HepG2 (cell line): Measurements from ENCODE around the gene NBPF14. TPM values are rescaled to one million over a fixed set of nuclear protein-coding genes. Genes with fewer than 3 reads are reported as not detected.
"Not testable (repeated sequence)": the region's sequence is repeated elsewhere in the genome, so short reads cannot be mapped to it uniquely, and the experiment has no call there.

ENCODE experiments used
- ATAC-seq: fragments of 200-7000 bp; cut with Tn5 transposase; 3 replicates; pipeline ENCODE4 v1.9.1; 2020; ENCODE audit warnings: mild to moderate bottlenecking, moderate library complexity
- BruUV-seq: library from RNA; stranded (reverse); fragments of 400-500 nt; replicated peaks from 2 replicates; lab custom pipeline; 2021; lab: Mats Ljungman, UMichigan
- CTCF ChIA-PET: fragments of 300-600 bp; formaldehyde crosslinking; extraction: SDS; loops from one replicate; lab custom pipeline; 2021; ENCODE audit warnings: low total read pairs, inconsistent platforms, low intra/inter-chr PET ratio; lab: Yijun Ruan, JAX
- POLR2A ChIA-PET: fragments of 350-600 bp; sonication (Branson Sonifier 250); formaldehyde crosslinking; loops from one replicate; lab custom pipeline; 2020; ENCODE audit warnings: antibody characterized with exemption, inconsistent platforms; lab: Yijun Ruan, JAX
- DNase-seq: peaks from one replicate; pipeline ENCODE4 v3.0.0-alpha.2; 2015; ENCODE audit warnings: low spot score
- FAIRE-seq: peaks from 3 replicates; lab custom pipeline; 2011; peaks lifted over from hg19 to GRCh38; lab: Jason Lieb, UNC
- H2AFZ ChIP-seq: one replicate; pipeline ENCODE4 v1.6.1; 2011; ENCODE audit warnings: low read length, inconsistent platforms
- H3K27ac ChIP-seq: fragments of 300-600 bp; 3 replicates; pipeline ENCODE4 v1.8.0; 2011; ENCODE audit warnings: mixed run types, mild to moderate bottlenecking, mixed read lengths, low read length, inconsistent platforms; ENCODE audit not compliant: insufficient read depth; ENCODE audit errors: extremely low read length
- H3K27me3 ChIP-seq, 2 experiments: fragments of 200-600 bp in 1 of 2; 2 replicates in 1 of 2; 3 replicates in 1 of 2; pipeline versions ENCODE4 v1.6.0 to v1.8.0; 2011; ENCODE audit warnings: low read length in 2 of 2, mild to moderate bottlenecking in 2 of 2, moderate library complexity in 2 of 2, inconsistent platforms in 1 of 2; ENCODE audit not compliant: insufficient read depth in 2 of 2, control insufficient read depth in 1 of 2
- H3K36me3 ChIP-seq, 2 experiments: fragments of 200-600 bp in 1 of 2; replicated peaks in 1 of 2; 2 replicates in 1 of 2; 3 replicates in 1 of 2; pipeline versions ENCODE4 v1.5.1 to v1.8.0; 2011; ENCODE audit warnings: low read length in 2 of 2, inconsistent platforms in 1 of 2; ENCODE audit not compliant: insufficient read depth in 2 of 2, control insufficient read depth in 1 of 2
- H3K4me1 ChIP-seq: 2 replicates; pipeline ENCODE4 v1.5.1; 2012; ENCODE audit warnings: low read length, inconsistent platforms; ENCODE audit not compliant: insufficient read depth
- H3K4me2 ChIP-seq: 2 replicates; pipeline ENCODE4 v1.6.0; 2011; ENCODE audit warnings: low read depth, low read length, inconsistent platforms
- H3K4me3 ChIP-seq, 3 experiments: fragments of 200-600 bp in 1 of 3; sonication (generic), shearing (Covaris generic) in 1 of 3; replicated peaks in 1 of 3; 2 replicates each; pipeline ENCODE4 v1.5.1; 2011 to 2016; ENCODE audit warnings: low read length in 3 of 3, inconsistent platforms in 2 of 3, low read depth in 2 of 3, mild to moderate bottlenecking in 2 of 3, control low read depth in 1 of 3, mixed read lengths in 1 of 3; ENCODE audit not compliant: insufficient read depth in 1 of 3
- H3K79me2 ChIP-seq: one replicate; pipeline ENCODE4 v1.6.1; 2011; ENCODE audit warnings: low read length, inconsistent platforms; ENCODE audit not compliant: insufficient read depth
- H3K9ac ChIP-seq: 2 replicates; pipeline ENCODE4 v1.6.0; 2011; ENCODE audit warnings: mild to moderate bottlenecking, low read depth, low read length, inconsistent platforms; ENCODE audit not compliant: insufficient read depth
- H3K9me3 ChIP-seq: 2 replicates; pipeline ENCODE4 v1.5.1; 2012; ENCODE audit warnings: mild to moderate bottlenecking, low read length
- H4K20me1 ChIP-seq: 2 replicates; pipeline ENCODE4 v1.6.0; 2011; ENCODE audit warnings: inconsistent platforms, mild to moderate bottlenecking, low read length, moderate library complexity; ENCODE audit not compliant: insufficient read depth
- ARNT2 ChIP-seq: sonication (generic); formaldehyde crosslinking; IDR thresholded peaks from 2 replicates; pipeline ENCODE4 v1.8.0; 2022; ENCODE audit warnings: mild to moderate bottlenecking, low read depth, missing genetic modification reagents, moderate library complexity
- FOXA3 ChIP-seq: IDR thresholded peaks from 2 replicates; pipeline ENCODE4 v1.6.1; 2016; ENCODE audit warnings: missing genetic modification reagents, missing compliant biosample characterization
- HOXA3 ChIP-seq: sonication (generic); formaldehyde crosslinking; IDR thresholded peaks from 2 replicates; pipeline ENCODE4 v1.5.0; 2020; ENCODE audit warnings: missing genetic modification reagents
- MAFF ChIP-seq: IDR thresholded peaks from 2 replicates; pipeline ENCODE4 v1.6.1; 2011; ENCODE audit warnings: low read depth, low read length, improper control_type of control experiment
- MED13 ChIP-seq: sonication (generic); formaldehyde crosslinking; IDR thresholded peaks from 2 replicates; pipeline ENCODE4 v1.5.0; 2020; ENCODE audit warnings: missing genetic modification reagents
- POLR2A ChIP-seq, 2 experiments: IDR thresholded peaks; 2 replicates each; pipeline ENCODE4 v1.6.1; 2011; ENCODE audit warnings: low read depth in 2 of 2, low read length in 2 of 2, mild to moderate bottlenecking in 1 of 2, moderate library complexity in 1 of 2; ENCODE audit not compliant: insufficient read depth in 1 of 2
- POLR2G ChIP-seq: fragments of 200-400 bp; formaldehyde crosslinking; IDR thresholded peaks from 2 replicates; pipeline ENCODE4 v1.6.1; 2018; ENCODE audit warnings: mild to moderate bottlenecking, low read depth, low read length, moderate library complexity
- RARA ChIP-seq: IDR thresholded peaks from 2 replicates; pipeline ENCODE4 v1.6.1; 2016; ENCODE audit warnings: missing genetic modification reagents, missing compliant biosample characterization
- RBFOX2 ChIP-seq: fragments of 200-400 bp; formaldehyde crosslinking; IDR thresholded peaks from 2 replicates; pipeline ENCODE4 v1.6.1; 2017; ENCODE audit warnings: low read depth, mild to moderate bottlenecking, low read length
- SNAPC4 ChIP-seq: sonication (generic); formaldehyde crosslinking; IDR thresholded peaks from 2 replicates; pipeline ENCODE4 v1.4.0; 2020; ENCODE audit warnings: mild to moderate bottlenecking, missing genetic modification reagents
- SNAPC5 ChIP-seq: sonication (generic); formaldehyde crosslinking; IDR thresholded peaks from 2 replicates; pipeline ENCODE4 v1.8.1; 2023; ENCODE audit warnings: mild to moderate bottlenecking, missing genetic modification reagents, borderline replicate concordance
- UBTF ChIP-seq: sonication (generic); formaldehyde crosslinking; IDR thresholded peaks from 2 replicates; pipeline ENCODE4 v1.4.0; 2020; ENCODE audit warnings: mild to moderate bottlenecking, missing genetic modification reagents
- ZNF574 ChIP-seq: sonication (generic); formaldehyde crosslinking; IDR thresholded peaks from 2 replicates; pipeline ENCODE4 v1.4.0; 2020; ENCODE audit warnings: missing genetic modification reagents
- WGBS: methylation state at CpG from one replicate; pipeline ENCODE4 v1.1.6; 2017; ENCODE audit warnings: low lambda C conversion rate; 5-methylcytosine and 5-hydroxymethylcytosine counted together
- in situ Hi-C: cut with HindIII; loops from 2 replicates; pipeline ENCODE4 v1.10.0; 2017; ENCODE audit warnings: low pct_unique_long_range_greater_than_20kb; ENCODE audit not compliant: extremely low pct_ligation_motif_present
- intact Hi-C: fragments of 100-400 bp; cut with micrococcal nuclease; formaldehyde crosslinking; loops from one replicate; pipeline ENCODE4 v1.10.0; 2022; ENCODE audit not compliant: unreplicated experiment
- polyA plus RNA-seq, 8 experiments: library from polyadenylated mRNA; depleted of rRNA in 3 of 8; stranded (reverse) in 7 of 8; unstranded in 1 of 8; fragments of >200 nt; fragmentation: Illumina TruSeq in 4 of 8; extraction: Trizol in 4 of 8; gene quantifications; 2 replicates each; pipeline versions ENCODE4 v1.2.1 to v1.2.3, GENCODE V29; 2011 to 2016; ENCODE audit warnings: low read depth in 4 of 8, missing spikeins in 1 of 8, mixed read lengths in 1 of 8; ENCODE audit not compliant: insufficient read depth in 1 of 8
- total RNA-seq, 5 experiments: library from RNA; depleted of rRNA; stranded (reverse); fragments of >200 nt; fragmentation: Illumina TruSeq; extraction: Trizol; gene quantifications; 2 replicates each; pipeline ENCODE4 v1.2.3, GENCODE V29; 2016; ENCODE audit warnings: low read depth in 1 of 5

The NBPF14 gene
- total and polyA plus RNA-seq, 2 of the 13 experiments (the other 11 are each of a cell fraction or from before 2014, with no cell fraction given) = 5.2 to 6.0 TPM

- intact Hi-C loops, H3K27me3 ChIP-seq, H3K9me3 ChIP-seq, H4K20me1 ChIP-seq, in situ Hi-C loops, FAIRE-seq, CTCF ChIA-PET, H3K4me1 ChIP-seq, H3K36me3 ChIP-seq, H2AFZ ChIP-seq, H3K79me2 ChIP-seq, H3K27ac ChIP-seq: not testable (repeated sequence)
- Histone ChIP-seq H3K4me2 (peak overlapping the region; percentile 68), H3K9ac (0 out of 2 replicates have a peak overlapping the region, but pooled peaks have one; percentile 43), H3K4me3 (peak overlapping the region in 2 of 3 experiments; percentile 29 to 54; a peak in 4 of 6 replicates)
- DNase-seq (peak; percentile 63), ATAC-seq (peak; percentile 93)
- POLR2A ChIA-PET = interaction anchor here (0.6 to 0.9 kb wide), 2 partner anchors 120 to 134 kb away, joined by 4 to 8 read pairs; no protein-coding TSS in a partner anchor
- 14% methylated on average over 26 of the region's 30 CpGs for WGBS
- BruUV-seq = TSS peak; percentile 98
- TF ChIP-seq HOXA3 (CRISPR knock-in tag) (peak; percentile 34; the same call in 1 of the 2 replicates), UBTF (0 out of 2 replicates have a peak, but pooled peaks have one; percentile 31), RARA (0 out of 2 replicates have a peak, but pooled peaks have one; percentile 11), SNAPC5 (CRISPR knock-in tag) (peak; percentile 98), POLR2G (peak; percentile 89), ARNT2 (CRISPR knock-in tag) (0 out of 2 replicates have a peak, but pooled peaks have one; percentile 31), POLR2A (IDR thresholded peaks at IDR 0.05; ENCODE audit: insufficient read depth in 1 of 2, low read depth in 2 of 2, low read length in 2 of 2) (peak; percentile 89 to 98), MAFF (peak; percentile 90), SNAPC4 (peak; percentile 99), RBFOX2 (peak; percentile 57), ZNF574 (CRISPR knock-in tag) (peak; percentile 46; the same call in 1 of the 2 replicates), MED13 (CRISPR knock-in tag) (peak; percentile 41; the same call in 1 of the 2 replicates), FOXA3 (CRISPR knock-in tag) (0 out of 2 replicates have a peak, but pooled peaks have one; percentile 12)
Observed at GRCh38 chr1:148522561-148523204, 73.1 kb downstream of the NBPF14 start.
